GM12873 (cell line): ENCODE data around the gene CINP.

ENCODE experiments used
- CTCF ChIP-seq: IDR thresholded peaks from 2 replicates; pipeline ENCODE4 v1.5.1; 2012; ENCODE audit warnings: low read depth, mild to moderate bottlenecking, moderate library complexity, low read length, control low read depth; ENCODE audit not compliant: insufficient read depth; ENCODE audit errors: missing control alignments

Gene CINP

GRCh38 chr14:102362545-102363181 lies at the start of gene CINP, which contains the start of gene TECPR2:
TSS of gene CINP (minus strand) at chr14:102362890. CDS start at chr14:102362851, 39 bp downstream.
TSS of gene TECPR2 (plus strand) at chr14:102362941. CDS start at chr14:102376722, 13,781 bp downstream.
- no peak for TF ChIP-seq CTCF

- TF ChIP-seq CTCF = no peak
Observed at GRCh38 chr14:102408724-102409123, 46.0 kb upstream of the CINP start.

- no peak for TF ChIP-seq CTCF
Observed at GRCh38 chr14:102407258-102407657, 44.6 kb upstream of the CINP start.

GRCh38 chr14:102403028-102403427 lies 40.3 kb upstream of the CINP start:
- TF ChIP-seq CTCF = no peak

GRCh38 chr14:102396521-102396920 lies 33.8 kb upstream of the CINP start:
- TF ChIP-seq CTCF = no peak

- no peak for TF ChIP-seq CTCF
Observed at GRCh38 chr14:102394717-102395375, 32.2 kb upstream of the CINP start.

GRCh38 chr14:102392506-102392905 lies 29.8 kb upstream of the CINP start:
- no peak for TF ChIP-seq CTCF
